Neural progenitor cell (in vitro differentiated cells): ENCODE measurements around the gene KCNN2. TPM values are rescaled to one million over a fixed set of nuclear protein-coding genes. Genes with fewer than 3 reads are reported as not detected.

Experiments used
- DNase-seq: peaks from one replicate; pipeline ENCODE4 v3.0.0-alpha.2; 2016; ENCODE audit warnings: low spot score
- H2AFZ ChIP-seq: fragments of 200-600 bp; sonication (generic); replicated peaks from 2 replicates; pipeline ENCODE4 v1.6.1; 2016; ENCODE audit warnings: antibody characterized with exemption
- H3F3A ChIP-seq: fragments of 200-600 bp; sonication (generic); 2 replicates; pipeline ENCODE4 v1.6.1; 2016; ENCODE audit warnings: antibody characterized with exemption, low read depth
- H3K27ac ChIP-seq: fragments of 200-600 bp; sonication (generic); 2 replicates; pipeline ENCODE4 v1.5.1; 2016; ENCODE audit warnings: mild to moderate bottlenecking
- H3K27me3 ChIP-seq: fragments of 200-600 bp; sonication (generic); 2 replicates; pipeline ENCODE4 v1.6.1; 2016; ENCODE audit warnings: mild to moderate bottlenecking, moderate library complexity
- H3K36me3 ChIP-seq: fragments of 200-600 bp; sonication (generic); 2 replicates; pipeline ENCODE4 v1.5.1; 2016
- H3K4me1 ChIP-seq: fragments of 200-600 bp; sonication (generic); 2 replicates; pipeline ENCODE4 v1.6.1; 2016; ENCODE audit warnings: mixed run types
- H3K4me2 ChIP-seq: fragments of 200-600 bp; sonication (generic); 2 replicates; pipeline ENCODE4 v1.6.1; 2016
- H3K4me3 ChIP-seq: fragments of 200-600 bp; sonication (generic); 2 replicates; pipeline ENCODE4 v1.5.1; 2016
- H3K79me2 ChIP-seq: fragments of 200-600 bp; sonication (generic); 2 replicates; pipeline ENCODE4 v1.6.1; 2016; ENCODE audit warnings: low read depth
- H3K9ac ChIP-seq: fragments of 200-600 bp; sonication (generic); 2 replicates; pipeline ENCODE4 v1.6.1; 2016
- H3K9me3 ChIP-seq: fragments of 200-600 bp; sonication (generic); 2 replicates; pipeline ENCODE4 v1.5.1; 2016; ENCODE audit warnings: low read depth
- H4K20me1 ChIP-seq: fragments of 200-600 bp; sonication (generic); 2 replicates; pipeline ENCODE4 v1.6.1; 2016; ENCODE audit warnings: low read depth
- H3K27ac Mint-ChIP-seq: 3 replicates; pipeline ENCODE4 v1.8.0; 2021; ENCODE audit warnings: mixed read lengths
- H3K27me3 Mint-ChIP-seq: 2 replicates; pipeline ENCODE4 v1.8.0; 2022; ENCODE audit warnings: low read depth, mild to moderate bottlenecking, inconsistent platforms, moderate library complexity, mixed read lengths; ENCODE audit not compliant: insufficient read depth
- H3K36me3 Mint-ChIP-seq: 3 replicates; pipeline ENCODE4 v1.8.0; 2021; ENCODE audit warnings: mixed read lengths
- H3K4me1 Mint-ChIP-seq: 3 replicates; pipeline ENCODE4 v1.8.0; 2021; ENCODE audit warnings: mixed read lengths
- H3K4me3 Mint-ChIP-seq: 3 replicates; pipeline ENCODE4 v1.8.0; 2021; ENCODE audit warnings: mild to moderate bottlenecking, moderate library complexity, mixed read lengths
- H3K9me3 Mint-ChIP-seq: 3 replicates; pipeline ENCODE4 v1.8.0; 2020; ENCODE audit warnings: mixed read lengths
- CTCF ChIP-seq: fragments of 200-600 bp; sonication (generic); IDR thresholded peaks from 2 replicates; pipeline ENCODE4 v1.5.1; 2017; ENCODE audit warnings: antibody characterized with exemption, mild to moderate bottlenecking
- EZH2 ChIP-seq: fragments of 200-600 bp; sonication (generic); IDR thresholded peaks from 2 replicates; pipeline ENCODE4 v1.6.1; 2017; ENCODE audit warnings: antibody characterized with exemption, mild to moderate bottlenecking, moderate library complexity
- EZH2phosphoT487 ChIP-seq: fragments of 200-600 bp; sonication (generic); IDR thresholded peaks from 2 replicates; pipeline ENCODE4 v1.6.1; 2017; ENCODE audit warnings: antibody characterized with exemption
- total RNA-seq: library from RNA; depleted of rRNA; stranded (reverse); fragments of >200 nt; gene quantifications from 2 replicates; pipeline ENCODE4 v1.2.3, GENCODE V29; 2015; ENCODE audit warnings: low replicate concordance

The KCNN2 gene
- total RNA-seq, 1 donor from 2014 or later, result 5.2 TPM

- H3F3A ChIP-seq, result no peaks in the 10 kb centered on the region
- H3K9me3 ChIP-seq, result peaks cover 8% of the 10 kb centered on the region
- H3K27me3 Mint-ChIP-seq, result no peaks in the 10 kb centered on the region
- H3K4me3 Mint-ChIP-seq, result no peak overlapping the region
- no peaks in the 10 kb centered on the region for H3K36me3 Mint-ChIP-seq
- H3K4me1 ChIP-seq, result peaks cover 9% of the 10 kb centered on the region
- TF ChIP-seq EZH2phosphoT487 (no peak), EZH2 (no peak), CTCF (no peak)
- no peak overlapping the region for H2AFZ ChIP-seq
- H3K4me1 Mint-ChIP-seq, result no peaks in the 10 kb centered on the region
- H3K27me3 ChIP-seq, result no peaks in the 10 kb centered on the region
- no peak overlapping the region for H3K4me2 ChIP-seq
- H3K79me2 ChIP-seq, result no peaks in the 10 kb centered on the region
- no peak overlapping the region for H3K27ac Mint-ChIP-seq
- H3K36me3 ChIP-seq, result no peaks in the 10 kb centered on the region
- DNase-seq, result no peak
- no peaks in the 10 kb centered on the region for H3K9me3 Mint-ChIP-seq
- H3K27ac ChIP-seq, result no peak overlapping the region
- no peak overlapping the region for H3K4me3 ChIP-seq
- H4K20me1 ChIP-seq, result no peaks in the 10 kb centered on the region
- no peak overlapping the region for H3K9ac ChIP-seq
Measured at GRCh38 chr5:114524221-114524620, 162.4 kb downstream of the KCNN2 start.

- H3K27ac Mint-ChIP-seq, result no peak overlapping the region
Measured at GRCh38 chr5:114544561-114544960, 182.7 kb downstream of the KCNN2 start.

More at GRCh38 chr5:114544561-114544960, 182.7 kb downstream of the KCNN2 start:
- peak; percentile 28 for DNase-seq
- no peak overlapping the region for H3K4me3 ChIP-seq
- no peaks in the 10 kb centered on the region for H3K4me1 ChIP-seq
- no peaks in the 10 kb centered on the region for H3F3A ChIP-seq
- no peak overlapping the region for H3K4me2 ChIP-seq
- no peak overlapping the region for H2AFZ ChIP-seq
- Mint-ChIP-seq H3K27me3 (no peaks in the 10 kb centered on the region), H3K36me3 (no peaks in the 10 kb centered on the region), H3K4me1 (no peaks in the 10 kb centered on the region), H3K9me3 (peaks cover 4% of the 10 kb centered on the region), H3K4me3 (no peak overlapping the region)
- H3K36me3 ChIP-seq, result no peaks in the 10 kb centered on the region
- peaks cover 4% of the 10 kb centered on the region for H3K9me3 ChIP-seq
- H4K20me1 ChIP-seq, result no peaks in the 10 kb centered on the region
- H3K27ac ChIP-seq, result no peak overlapping the region
- H3K27me3 ChIP-seq, result no peaks in the 10 kb centered on the region
- no peaks in the 10 kb centered on the region for H3K79me2 ChIP-seq
- no peak overlapping the region for H3K9ac ChIP-seq
- no peak for TF ChIP-seq CTCF
- no peak for TF ChIP-seq EZH2phosphoT487
- TF ChIP-seq EZH2, result no peak
